T-helper 22 cell (primary cell): ENCODE measurements around the gene TRIM4.
A peak's percentile ranks its signal among the peaks of the same experiment; 100 is the strongest.
"Not testable (repeated sequence)": the region's sequence is repeated elsewhere in the genome, so short reads cannot be mapped to it uniquely, and the experiment has no call there.

Source experiments
- DNase-seq: peaks from one replicate; pipeline ENCODE4 v3.0.0-alpha.2; 2020; ENCODE audit warnings: low read depth

The TRIM4 gene

GRCh38 chr7:99918959-99919813 is at the start of gene TRIM4:
TRIM4 (minus strand) TSS chr7:99919530; CDS start chr7:99919401, 129 bp downstream.
- DNase-seq: peak; percentile 80

GRCh38 chr7:99958564-99959227 is 39.4 kb upstream of the TRIM4 start:
- no peak for DNase-seq

- no peak for DNase-seq
Observed at GRCh38 chr7:99955247-99955646, 35.9 kb upstream of the TRIM4 start.

- not testable (repeated sequence) for DNase-seq
Observed at GRCh38 chr7:99954643-99955042, 35.3 kb upstream of the TRIM4 start.

GRCh38 chr7:99953649-99954048 is 34.3 kb upstream of the TRIM4 start:
- DNase-seq: no peak

GRCh38 chr7:99952649-99953048 is 33.3 kb upstream of the TRIM4 start:
- DNase-seq: not testable (repeated sequence)

- not testable (repeated sequence) for DNase-seq
Observed at GRCh38 chr7:99950819-99951218, 31.5 kb upstream of the TRIM4 start.

- DNase-seq: no peak
Observed at GRCh38 chr7:99949645-99950228, 30.4 kb upstream of the TRIM4 start.

GRCh38 chr7:99947608-99948007 is 28.3 kb upstream of the TRIM4 start:
- no peak for DNase-seq

- no peak for DNase-seq
Observed at GRCh38 chr7:99944497-99945070, 25.3 kb upstream of the TRIM4 start.

GRCh38 chr7:99943641-99944496 is 24.5 kb upstream of the TRIM4 start:
- no peak for DNase-seq

- no peak for DNase-seq
Observed at GRCh38 chr7:99938296-99938695, 19.0 kb upstream of the TRIM4 start.

- DNase-seq: not testable (repeated sequence)
Observed at GRCh38 chr7:99935009-99935408, 15.7 kb upstream of the TRIM4 start.

- no peak for DNase-seq
Observed at GRCh38 chr7:99930376-99930775, 11.0 kb upstream of the TRIM4 start.

- no peak for DNase-seq
Observed at GRCh38 chr7:99929730-99930053, 10.4 kb upstream of the TRIM4 start.

GRCh38 chr7:99928994-99929729 is 9.8 kb upstream of the TRIM4 start, which contains the start of gene GJC3:
GJC3 (minus strand) TSS chr7:99929620; CDS start chr7:99929620, 0 bp downstream.
- DNase-seq: no peak

- no peak for DNase-seq
Observed at GRCh38 chr7:99928188-99928587, 8.9 kb upstream of the TRIM4 start.

GRCh38 chr7:99927536-99927935 is 8.2 kb upstream of the TRIM4 start:
- no peak for DNase-seq

GRCh38 chr7:99926321-99926720 is 7.0 kb upstream of the TRIM4 start:
- DNase-seq: no peak

- no peak for DNase-seq
Observed at GRCh38 chr7:99923200-99923599, 3.9 kb upstream of the TRIM4 start.

- DNase-seq: no peak
Observed at GRCh38 chr7:99920149-99920548, 819 bp upstream of the TRIM4 start.
